Activated CD4-positive, alpha-beta T cell treated with anti-CD3 and anti-CD28 coated beads, Interleukin-2, amount 50 U/mL, for 4 hours (primary cell): Measurements from ENCODE around the gene COL8A1.

Experiments
- DNase-seq, 2 experiments: peaks; one replicate each; pipeline ENCODE4 v3.0.0-alpha.2; 2020

The COL8A1 gene

DNA sequence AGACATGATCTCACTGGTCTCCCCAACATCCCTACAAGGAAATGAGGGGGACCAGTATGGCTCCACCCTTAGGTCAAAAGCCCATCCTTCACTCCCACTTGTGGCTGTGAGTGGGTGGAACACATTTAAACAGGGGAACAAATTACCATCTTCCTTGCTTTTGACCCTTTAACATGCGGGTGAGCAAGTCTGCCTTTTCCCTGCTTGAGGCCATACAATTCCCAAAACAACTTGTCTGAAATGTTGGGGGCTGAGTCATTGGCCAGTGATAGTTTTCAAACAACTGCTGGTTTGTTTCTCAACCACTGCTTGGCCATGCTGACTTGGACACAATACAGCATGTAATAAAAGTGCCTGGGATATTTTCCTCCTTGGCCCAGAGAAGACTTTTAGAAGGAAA lies 39.6 kb downstream of the COL8A1 start:
- no peak for DNase-seq

DNA sequence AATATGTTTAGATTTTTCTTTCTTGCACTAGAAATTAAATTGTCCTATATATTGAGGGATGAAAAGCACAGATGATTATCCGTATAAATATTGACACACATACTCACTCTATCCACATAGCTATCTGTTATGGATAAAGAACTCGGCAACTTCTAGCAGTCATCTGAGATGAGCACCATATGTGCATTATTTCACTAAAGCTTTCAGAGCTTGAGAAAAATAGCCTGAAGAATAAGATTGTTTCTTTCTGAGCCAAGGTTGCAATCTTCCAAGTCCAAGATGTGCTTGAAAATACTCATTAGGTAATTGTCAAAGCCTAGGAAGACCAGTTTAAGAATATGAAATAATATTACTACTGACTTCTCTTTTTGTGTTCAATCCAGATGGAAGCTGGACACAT lies 40.5 kb downstream of the COL8A1 start:
- no peak for DNase-seq

- no peak for DNase-seq
These were observed 43.1 kb downstream of the COL8A1 start for GRCh38 chr3:99681512-99681911.

GRCh38 chr3:99681976-99682375 lies 43.6 kb downstream of the COL8A1 start:
- DNase-seq, result no peak

DNA sequence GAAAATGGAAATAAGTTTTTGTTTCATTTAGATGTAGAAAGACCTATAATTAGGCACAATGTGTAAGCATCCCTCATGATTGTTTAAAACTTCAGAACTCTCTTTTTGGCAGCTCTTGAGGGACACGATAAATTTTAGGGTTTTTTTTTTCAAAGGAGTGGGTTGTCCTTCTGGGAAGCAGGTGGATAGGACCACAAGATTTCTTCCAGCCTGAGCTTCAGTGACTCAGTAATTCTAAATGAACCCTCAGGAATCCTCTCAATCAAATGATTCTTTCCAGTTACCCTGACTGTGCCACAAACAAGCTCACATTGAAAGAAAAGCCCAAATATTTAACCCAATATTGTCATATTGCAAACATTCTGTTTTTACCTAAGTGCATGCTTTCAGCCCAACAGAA lies 45.1 kb downstream of the COL8A1 start:
- DNase-seq, result no peak

GRCh38 chr3:99683876-99684275 lies 45.5 kb downstream of the COL8A1 start:
- no peak for DNase-seq

DNA sequence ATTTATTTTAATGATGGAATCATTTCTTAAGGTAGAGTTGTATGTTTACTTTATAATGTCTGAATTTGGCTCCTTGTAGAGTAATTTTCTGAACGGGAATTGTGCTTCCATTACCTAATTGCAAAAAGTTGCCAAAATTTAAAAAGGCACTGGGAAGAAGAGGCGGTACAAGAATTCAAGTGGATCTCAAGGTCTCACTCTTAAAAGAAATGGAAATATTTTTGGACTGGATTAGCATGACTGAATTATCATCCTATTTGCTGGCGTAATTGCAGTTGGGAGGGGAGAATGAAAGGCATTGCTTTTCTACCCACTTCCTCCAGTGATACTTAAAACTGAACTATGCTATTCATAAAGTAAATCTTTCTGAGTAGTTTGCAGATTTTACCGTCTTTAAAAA lies 46.2 kb downstream of the COL8A1 start:
- DNase-seq, result no peak

- DNase-seq, result no peak
These were observed 48.1 kb downstream of the COL8A1 start for GRCh38 chr3:99686469-99686868.

GRCh38 chr3:99686955-99687612 lies 48.7 kb downstream of the COL8A1 start:
- DNase-seq, result peak in 1 of 2 experiments; percentile 11

DNA sequence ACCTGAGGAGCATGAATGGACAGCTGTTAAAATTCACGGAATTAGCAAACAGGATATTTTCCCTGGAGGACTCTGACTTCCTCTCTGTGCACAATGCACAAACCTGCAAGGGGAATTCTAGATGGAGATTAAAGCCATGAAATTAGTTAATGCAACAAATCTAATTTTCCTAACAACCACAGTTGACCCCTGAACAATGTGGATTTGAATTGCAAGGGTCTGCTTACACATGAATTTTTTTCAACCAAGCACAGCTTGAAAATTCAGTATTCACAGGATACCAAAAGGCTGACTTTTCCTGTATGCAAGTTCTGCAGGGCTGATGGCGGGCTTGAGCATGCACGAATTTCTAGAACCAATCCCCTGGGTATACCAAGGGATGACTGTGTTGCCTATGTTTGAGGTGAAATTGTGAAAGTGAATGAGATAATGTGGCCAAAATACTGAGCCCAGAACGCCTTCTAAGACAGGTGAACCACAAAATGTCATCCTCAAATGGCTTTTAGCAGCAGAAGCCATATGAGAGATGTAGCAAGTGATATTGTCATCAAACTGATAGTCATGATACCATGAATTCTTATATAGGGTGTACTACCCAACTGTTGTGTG lies 52.5 kb downstream of the COL8A1 start:
- DNase-seq, result no peak

GRCh38 chr3:99693636-99694035 lies 55.2 kb downstream of the COL8A1 start:
- no peak for DNase-seq

DNA sequence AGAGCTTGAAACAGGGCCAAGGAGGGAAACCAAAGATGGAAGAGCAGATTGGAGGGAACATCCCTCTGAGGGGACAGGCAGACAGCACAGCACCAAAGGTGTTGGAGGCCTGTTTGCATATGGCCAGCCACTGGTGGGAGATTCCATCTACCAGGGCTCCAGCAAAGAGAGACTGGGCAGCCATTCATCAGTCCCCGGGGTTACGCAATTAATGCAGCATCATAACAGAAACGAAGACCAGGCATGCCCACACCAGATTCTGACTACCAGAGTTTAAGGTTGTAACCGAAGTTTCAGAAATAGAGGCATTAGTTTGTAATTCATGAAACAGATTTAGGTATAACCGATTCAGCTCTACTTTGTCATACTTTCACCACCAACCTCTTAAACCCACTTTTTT lies 58.1 kb downstream of the COL8A1 start:
- no peak for DNase-seq

GRCh38 chr3:99697250-99697649 lies 58.9 kb downstream of the COL8A1 start:
- DNase-seq, result no peak

DNA sequence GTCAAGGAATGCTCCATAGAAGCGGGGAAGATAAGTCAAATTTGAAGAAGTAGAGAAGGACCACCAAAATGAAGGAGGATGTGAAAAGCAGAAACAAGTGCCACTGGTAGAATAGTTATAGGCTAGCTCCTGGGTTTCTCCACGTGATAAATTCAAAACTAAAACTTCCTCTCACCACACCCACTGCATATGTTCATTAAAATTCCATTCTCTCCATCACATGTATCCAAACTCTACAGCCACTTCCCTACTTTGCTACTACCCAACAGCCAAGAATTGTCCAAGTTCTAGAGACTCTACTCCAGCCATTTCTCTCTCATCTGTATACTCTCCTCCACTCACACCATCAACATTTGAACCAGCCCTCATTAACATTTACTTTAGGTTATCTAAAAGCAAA lies 60.5 kb downstream of the COL8A1 start:
- no peak for DNase-seq

DNA sequence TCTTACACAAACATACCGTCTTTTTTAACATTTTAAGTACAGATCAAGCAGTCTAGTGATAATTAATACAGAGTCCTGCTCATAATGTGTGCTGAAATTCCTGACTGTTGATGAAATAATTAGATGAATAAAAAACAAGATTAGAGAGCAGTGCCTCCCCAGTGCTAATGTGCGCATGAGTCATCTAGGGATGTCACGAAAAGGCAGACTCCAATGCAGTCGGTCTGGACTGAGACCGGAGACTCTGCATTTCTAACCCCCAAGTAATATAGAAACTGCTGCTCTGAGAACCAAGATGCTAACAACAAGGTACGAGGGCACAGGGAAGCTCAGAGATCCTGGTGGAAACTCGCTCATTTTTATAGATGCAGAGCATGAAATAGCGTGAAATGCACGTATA lies 61.4 kb downstream of the COL8A1 start:
- DNase-seq, result no peak

DNA sequence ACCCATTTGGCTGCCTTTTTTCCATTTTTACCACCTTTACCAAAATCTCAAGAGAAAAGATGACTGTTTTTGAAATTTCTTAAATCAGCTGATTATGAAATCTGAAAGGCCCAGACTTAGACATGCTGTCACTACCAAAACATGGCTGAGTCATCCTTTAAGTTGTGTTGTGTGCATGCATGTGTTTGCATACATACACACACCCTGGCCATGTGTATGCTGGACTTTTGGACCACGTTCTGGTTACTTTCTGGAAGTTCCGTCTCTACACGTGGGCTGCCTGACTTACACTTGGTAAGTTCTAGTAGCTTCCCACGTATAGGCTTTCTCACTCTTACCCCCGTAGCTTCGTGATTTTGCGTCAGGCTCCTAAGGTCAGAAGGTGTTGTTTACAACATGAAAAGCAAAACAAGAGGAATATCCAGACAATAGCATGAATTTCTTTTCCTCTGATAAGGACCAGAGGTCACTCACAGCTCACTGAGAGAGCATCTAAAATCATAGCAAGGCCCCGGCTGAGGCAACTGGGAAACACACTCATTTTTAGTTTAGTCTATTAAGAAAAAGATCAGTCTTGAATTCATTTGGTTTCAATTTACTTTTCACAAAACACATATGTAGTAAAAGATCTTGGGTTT lies 62.4 kb downstream of the COL8A1 start:
- DNase-seq, result no peak

DNA sequence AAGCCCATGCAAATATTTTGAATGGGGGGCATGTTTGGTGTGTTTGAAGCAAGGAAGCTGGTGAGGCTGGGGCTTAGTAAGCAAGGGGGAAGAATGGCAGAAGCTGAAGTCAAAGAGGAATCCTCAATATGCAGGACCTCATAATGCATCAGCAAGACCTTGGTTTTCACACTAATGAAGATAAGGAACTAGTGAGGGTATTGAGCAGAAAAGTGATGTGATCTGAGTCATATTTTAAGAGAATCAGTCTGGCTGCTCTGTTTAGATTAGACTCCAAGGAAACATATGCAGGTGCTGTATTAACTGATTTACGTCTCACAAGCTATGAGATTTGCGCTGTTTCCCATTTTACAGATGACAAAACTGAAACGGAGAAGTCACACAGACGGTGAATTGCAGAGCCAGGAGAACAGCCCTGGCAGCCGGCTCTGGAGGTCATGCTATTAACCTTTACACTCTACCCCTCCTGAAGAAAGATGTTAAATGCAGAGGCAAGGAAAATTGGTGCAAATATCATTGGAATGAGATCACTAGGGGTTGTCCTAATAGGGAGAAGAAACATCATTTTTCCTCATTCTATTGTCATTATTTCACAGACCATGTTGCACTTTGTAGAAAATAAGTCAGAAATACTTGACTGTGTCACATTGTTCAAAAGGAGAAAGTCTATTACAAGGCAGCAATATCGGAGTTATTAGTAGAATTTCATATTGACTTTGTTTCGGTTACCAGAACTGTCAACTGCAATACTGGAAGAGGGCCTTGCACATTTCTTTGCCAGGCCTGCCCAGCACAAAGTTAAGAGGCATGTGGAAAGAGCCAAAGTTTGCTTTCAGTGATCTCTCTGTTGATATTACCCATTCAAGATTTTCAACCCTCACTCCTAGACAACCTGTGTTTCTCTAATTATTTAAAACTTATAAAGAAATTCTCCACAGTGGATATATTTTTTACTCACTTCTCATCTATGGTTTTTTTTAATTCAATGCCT lies 64.9 kb downstream of the COL8A1 start:
- DNase-seq, result no peak

DNA sequence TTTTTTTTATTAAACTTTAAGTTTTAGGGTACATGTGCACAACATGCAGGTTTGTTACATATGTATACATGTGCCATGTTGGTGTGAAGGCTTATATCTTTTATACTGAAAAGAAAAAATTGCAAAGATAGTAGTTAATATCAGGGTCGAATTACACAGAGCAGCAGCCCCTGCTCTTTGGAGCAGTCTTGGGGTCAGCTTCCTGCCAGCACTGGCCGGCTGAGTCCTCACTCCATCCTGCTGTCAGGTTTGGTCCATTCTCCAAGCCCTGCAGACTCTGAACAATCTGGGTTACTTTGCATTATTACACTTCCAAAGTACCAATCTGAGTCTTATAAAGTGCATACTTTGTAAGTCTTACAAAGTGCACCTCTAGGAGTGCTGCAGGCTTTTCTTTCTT lies 66.0 kb downstream of the COL8A1 start:
- DNase-seq, result no peak

DNA sequence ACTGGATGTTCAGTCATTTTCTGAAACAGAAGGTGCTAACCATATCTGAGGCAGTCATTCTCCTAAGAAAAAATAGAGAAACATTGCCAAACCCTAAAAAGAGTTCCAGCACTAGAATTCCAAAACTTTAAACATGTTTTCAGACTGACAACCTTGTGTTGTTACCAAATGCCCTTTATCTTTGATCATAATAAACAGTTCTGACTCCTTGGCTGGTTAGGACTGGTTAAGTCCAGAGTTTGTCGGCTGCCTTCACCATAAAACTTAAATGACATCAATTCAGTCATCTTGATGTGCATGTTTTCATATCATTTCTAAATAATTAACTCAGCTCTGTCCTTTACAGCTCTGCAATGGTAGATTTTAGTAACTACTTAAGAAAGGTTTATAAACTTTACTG lies 68.0 kb downstream of the COL8A1 start:
- DNase-seq, result no peak

- no peak for DNase-seq
These were observed 69.9 kb downstream of the COL8A1 start for GRCh38 chr3:99708207-99708745.

DNA sequence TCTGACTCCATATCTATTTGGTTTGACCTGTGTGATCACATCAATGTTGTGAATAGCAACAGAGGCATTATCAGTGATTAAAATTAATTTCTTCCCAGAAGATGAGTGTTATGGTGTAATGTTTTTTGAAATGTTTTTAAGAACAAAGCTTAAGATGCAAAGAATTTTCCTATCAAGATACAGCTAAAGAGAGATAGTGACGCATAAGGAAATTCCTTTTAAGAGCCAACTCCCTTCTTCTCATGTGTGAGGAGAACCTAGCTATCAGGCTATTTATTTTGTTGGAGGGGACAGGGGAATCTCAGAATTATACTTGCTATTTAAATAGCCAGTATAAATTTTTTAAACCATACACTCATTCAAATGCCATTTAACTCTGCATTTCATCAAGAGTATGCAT lies 71.3 kb downstream of the COL8A1 start:
- no peak for DNase-seq

- no peak for DNase-seq
These were observed 71.7 kb downstream of the COL8A1 start for GRCh38 chr3:99710094-99710493.

DNA sequence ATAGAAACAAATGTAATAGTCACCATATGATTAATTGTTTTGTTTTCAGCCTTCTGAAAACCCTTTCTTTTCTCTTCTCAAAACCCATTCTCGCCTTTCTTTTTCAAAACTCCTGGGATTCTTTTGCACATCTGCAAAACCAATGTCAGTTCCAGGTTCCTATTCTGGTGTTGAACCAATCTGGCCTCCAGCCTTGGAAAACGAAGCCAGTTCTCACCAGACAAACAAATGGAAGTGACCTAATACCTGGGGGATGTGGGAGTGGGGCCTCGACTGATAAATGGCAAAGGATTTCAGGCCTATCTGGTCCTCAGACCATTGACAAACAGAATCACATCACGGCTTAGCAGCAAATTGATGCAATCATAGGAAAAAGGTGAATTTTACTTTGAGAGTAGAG lies 73.0 kb downstream of the COL8A1 start:
- DNase-seq, result no peak
